Activated CD4-positive, alpha-beta T cell treated with anti-CD3 and anti-CD28 coated beads for 36 hours (primary cell): Measurements from ENCODE around the gene GNAS. TPM values are rescaled to one million over a fixed set of nuclear protein-coding genes. Genes with fewer than 3 reads are reported as not detected.

Source experiments
- ATAC-seq: fragments of 200-7000 bp; cut with Tn5 transposase; one replicate; pipeline ENCODE4 v1.10.0; 2021; ENCODE audit warnings: mild to moderate bottlenecking, moderate library complexity
- CTCF ChIA-PET: fragments of 350-600 bp; sonication (Branson Sonifier 250); formaldehyde crosslinking; loops from one replicate; lab custom pipeline; 2021; ENCODE audit warnings: antibody characterized with exemption; lab: Charles Lee
- POLR2A ChIA-PET: fragments of 350-600 bp; sonication (Branson Sonifier 250); formaldehyde crosslinking; loops from one replicate; lab custom pipeline; 2021; ENCODE audit warnings: antibody characterized with exemption, inconsistent platforms; lab: Charles Lee
- DNase-seq: peaks from one replicate; pipeline ENCODE4 v3.0.0-alpha.2; 2020
- H3K27ac Mint-ChIP-seq: one replicate; pipeline ENCODE4 v1.8.0; 2021; ENCODE audit warnings: mixed read lengths
- H3K27me3 Mint-ChIP-seq: one replicate; pipeline ENCODE4 v1.8.0; 2021; ENCODE audit warnings: mixed read lengths
- H3K36me3 Mint-ChIP-seq: one replicate; pipeline ENCODE4 v1.8.0; 2021; ENCODE audit warnings: low read depth, mixed read lengths
- H3K4me1 Mint-ChIP-seq: one replicate; pipeline ENCODE4 v1.8.0; 2021; ENCODE audit warnings: mixed read lengths
- H3K4me3 Mint-ChIP-seq: one replicate; pipeline ENCODE4 v1.8.0; 2021; ENCODE audit warnings: mild to moderate bottlenecking, moderate library complexity, mixed read lengths
- H3K9me3 Mint-ChIP-seq: one replicate; pipeline ENCODE4 v1.8.0; 2021; ENCODE audit warnings: low read depth, mixed read lengths
- intact Hi-C, 2 experiments: fragments of 100-400 bp; cut with DNase I in 1 of 2; cut with micrococcal nuclease in 1 of 2; formaldehyde crosslinking; loops; one replicate each; pipeline versions ENCODE4 v1.14.2 to v1.15.1; 2022 to 2024; cut with DNase I, micrococcal nuclease
- total RNA-seq, 2 experiments: library from RNA; stranded (reverse); gene quantifications; one replicate each; pipeline ENCODE4 v1.2.3, GENCODE V29; 2021

The GNAS gene
- total RNA-seq, 2 experiments from 2014 or later, result 713 to 965 TPM

DNA sequence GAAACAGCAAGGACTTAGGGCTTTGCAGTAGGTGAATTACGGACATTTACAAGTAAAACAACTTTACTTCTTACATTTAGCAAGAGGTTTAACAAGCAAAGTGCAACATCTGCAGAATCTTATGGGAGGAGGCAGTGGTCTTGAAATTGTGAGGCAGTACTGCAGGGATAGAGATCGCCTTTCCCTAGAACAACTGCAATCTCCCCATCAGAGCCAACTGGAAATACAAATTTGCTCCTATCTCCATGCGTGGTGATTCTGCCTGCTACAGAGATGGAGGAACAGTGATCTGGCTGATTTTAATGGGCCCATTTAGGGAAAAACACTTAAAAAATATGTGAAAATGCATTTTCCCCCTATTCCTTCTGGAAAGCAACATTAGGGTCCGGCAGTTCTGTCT is 25.9 kb downstream of the GNAS start:
- intact Hi-C loops, result no loop called here
- Mint-ChIP-seq H3K36me3 (no peaks in the 10 kb centered on the region), H3K4me3 (no peak overlapping the region), H3K27ac (peak overlapping the region; percentile 70), H3K4me1 (peaks cover 22% of the 10 kb centered on the region), H3K27me3 (no peaks in the 10 kb centered on the region), H3K9me3 (no peaks in the 10 kb centered on the region)
- ATAC-seq, result no peak
- CTCF ChIA-PET, result interaction anchor here (1.4 to 2.1 kb wide), 2 partner anchors 8 to 16 kb away, joined by 3 to 17 read pairs; no protein-coding TSS in a partner anchor
- POLR2A ChIA-PET, result no interaction called here
- DNase-seq, result no peak

DNA sequence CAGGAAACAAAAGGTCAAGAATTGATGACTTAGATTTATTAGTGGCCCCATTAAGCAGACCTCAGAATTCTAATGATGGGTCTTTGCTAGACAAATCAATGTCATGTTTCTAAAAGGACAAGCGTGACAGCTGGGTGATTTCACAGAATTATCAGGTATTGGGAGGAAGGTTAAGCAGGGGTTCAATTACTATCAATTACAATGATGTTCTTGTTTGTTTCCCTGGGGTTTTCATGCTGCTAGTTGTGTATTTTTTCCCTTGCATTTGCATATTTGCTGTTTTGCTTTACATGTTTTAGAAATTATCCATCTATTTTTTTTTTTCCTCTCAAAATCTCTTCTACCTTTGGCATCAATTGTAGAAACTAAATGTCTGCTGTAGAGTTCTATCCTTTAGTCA is 27.9 kb downstream of the GNAS start:
- ChIA-PET POLR2A (no interaction called here), CTCF (interaction anchor here (0.7 to 2.1 kb wide), 2 partner anchors 10 to 262 kb away, joined by 4 to 17 read pairs; no protein-coding TSS in a partner anchor)
- H3K27me3 Mint-ChIP-seq, result no peaks in the 10 kb centered on the region
- H3K9me3 Mint-ChIP-seq, result no peaks in the 10 kb centered on the region
- no peak for ATAC-seq
- DNase-seq, result no peak
- intact Hi-C loops, result no loop called here
- no peaks in the 10 kb centered on the region for H3K36me3 Mint-ChIP-seq
- H3K27ac Mint-ChIP-seq, result no peak overlapping the region
- H3K4me1 Mint-ChIP-seq, result peaks cover 22% of the 10 kb centered on the region
- H3K4me3 Mint-ChIP-seq, result no peak overlapping the region

DNA sequence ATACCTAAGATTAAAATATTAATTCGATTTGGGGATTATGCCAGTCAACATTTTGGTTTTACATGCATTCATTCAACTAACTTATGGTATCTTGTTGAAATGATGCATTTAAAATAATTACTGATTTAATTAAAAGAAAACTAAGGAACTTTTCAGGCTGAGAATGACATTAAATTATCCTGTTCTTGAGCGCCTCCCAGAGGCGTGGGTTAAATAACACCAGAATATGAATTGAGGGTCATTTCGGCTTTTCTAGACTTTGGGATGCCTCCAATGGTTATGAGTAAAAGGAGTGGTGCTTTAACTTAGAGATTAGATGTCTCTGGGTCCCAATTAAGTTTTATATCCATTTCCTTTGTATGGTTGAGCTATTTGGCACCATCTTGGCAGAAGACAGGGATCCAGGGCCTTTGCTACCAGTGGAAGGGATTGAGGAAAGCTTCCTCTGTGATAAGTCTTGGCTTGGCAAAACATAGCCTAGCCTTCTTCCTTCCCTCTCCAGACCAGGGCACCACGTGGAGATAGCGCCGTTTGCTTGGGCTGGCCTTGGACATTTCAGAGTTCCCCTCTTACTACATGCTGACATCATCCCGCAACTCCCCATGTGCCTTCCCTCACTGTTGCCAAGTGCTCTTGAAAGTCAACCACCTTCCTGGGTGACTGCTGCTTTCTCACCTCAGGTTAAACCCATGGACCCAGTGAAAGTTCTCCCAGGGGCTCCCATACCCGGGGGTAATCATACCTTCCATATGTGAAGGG is 28.7 kb downstream of the GNAS start:
- POLR2A ChIA-PET, result no interaction called here
- H3K27me3 Mint-ChIP-seq, result no peaks in the 10 kb centered on the region
- peaks cover 2% of the 10 kb centered on the region for H3K9me3 Mint-ChIP-seq
- ATAC-seq (no peak), DNase-seq (peak; percentile 38)
- intact Hi-C loops, result no loop called here
- CTCF ChIA-PET, result interaction anchor here (1.1 kb wide), 1 partner anchor 11 kb away, joined by 3 read pairs; no protein-coding TSS in a partner anchor
- no peak overlapping the region for H3K27ac Mint-ChIP-seq
- no peak overlapping the region for H3K4me3 Mint-ChIP-seq
- H3K4me1 Mint-ChIP-seq, result peaks cover 27% of the 10 kb centered on the region
- no peaks in the 10 kb centered on the region for H3K36me3 Mint-ChIP-seq

DNA sequence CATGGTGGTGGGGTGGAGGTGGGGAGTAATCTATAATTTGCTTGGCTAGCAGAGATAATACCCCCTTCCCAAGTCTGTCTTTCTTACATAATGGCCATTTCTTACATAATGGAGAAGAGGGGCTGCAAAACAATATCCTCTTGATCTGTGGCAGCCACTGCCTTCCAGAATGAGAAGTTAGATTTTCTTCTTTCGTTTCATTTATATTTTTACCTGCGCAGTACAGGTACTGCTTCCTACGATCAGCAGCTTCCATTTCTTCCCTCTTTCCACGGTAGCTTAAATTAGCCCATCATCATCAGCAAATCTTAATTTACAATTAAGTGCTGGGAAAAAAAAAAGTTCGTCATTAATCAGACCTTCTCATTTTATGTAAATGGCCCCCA is 30.2 kb downstream of the GNAS start:
- ChIA-PET CTCF (interaction anchor here (1.3 kb wide), 1 partner anchor 159 kb away, joined by 4 read pairs; no protein-coding TSS in a partner anchor), POLR2A (no interaction called here)
- no peaks in the 10 kb centered on the region for H3K27me3 Mint-ChIP-seq

DNA sequence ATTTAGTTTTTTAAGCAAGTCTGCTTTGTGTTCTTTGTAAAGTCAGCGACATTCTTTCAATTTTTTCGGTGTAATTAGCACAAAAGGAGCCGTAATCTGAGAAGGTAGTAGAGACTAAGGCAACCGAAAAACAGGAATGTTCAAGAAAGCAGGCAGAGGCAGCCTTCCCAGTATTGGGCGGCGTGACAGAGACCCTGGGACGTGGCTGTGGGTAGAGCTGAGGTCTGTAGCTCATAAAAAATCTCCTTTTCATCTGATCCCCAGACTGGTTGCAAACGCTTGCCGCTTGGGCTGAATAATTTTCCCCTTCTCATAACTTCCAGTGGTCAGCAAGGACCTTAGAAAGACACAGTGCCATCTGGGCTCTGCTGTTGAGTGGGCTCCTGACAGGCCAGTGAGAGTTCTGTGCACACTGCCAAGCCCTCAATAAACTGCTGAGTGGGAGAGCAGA is 30.8 kb downstream of the GNAS start:
- ChIA-PET CTCF (interaction anchor here (1.3 to 2.2 kb wide), 2 partner anchors 12 to 159 kb away, joined by 4 to 8 read pairs; no protein-coding TSS in a partner anchor), POLR2A (no interaction called here)
- Mint-ChIP-seq H3K27ac (no peak overlapping the region), H3K36me3 (no peaks in the 10 kb centered on the region), H3K4me3 (no peak overlapping the region), H3K9me3 (peaks cover 2% of the 10 kb centered on the region), H3K27me3 (no peaks in the 10 kb centered on the region), H3K4me1 (peaks cover 34% of the 10 kb centered on the region)
- no peak for ATAC-seq
- no peak for DNase-seq
- intact Hi-C loops, result no loop called here

More for the DNA sequence above, 30.2 kb downstream of the GNAS start:
- H3K27ac Mint-ChIP-seq, result no peak overlapping the region
- ATAC-seq (no peak), DNase-seq (no peak)
- no peak overlapping the region for H3K4me3 Mint-ChIP-seq
- peaks cover 2% of the 10 kb centered on the region for H3K9me3 Mint-ChIP-seq
- H3K4me1 Mint-ChIP-seq, result peaks cover 35% of the 10 kb centered on the region
- H3K36me3 Mint-ChIP-seq, result no peaks in the 10 kb centered on the region
- intact Hi-C loops, result no loop called here

DNA sequence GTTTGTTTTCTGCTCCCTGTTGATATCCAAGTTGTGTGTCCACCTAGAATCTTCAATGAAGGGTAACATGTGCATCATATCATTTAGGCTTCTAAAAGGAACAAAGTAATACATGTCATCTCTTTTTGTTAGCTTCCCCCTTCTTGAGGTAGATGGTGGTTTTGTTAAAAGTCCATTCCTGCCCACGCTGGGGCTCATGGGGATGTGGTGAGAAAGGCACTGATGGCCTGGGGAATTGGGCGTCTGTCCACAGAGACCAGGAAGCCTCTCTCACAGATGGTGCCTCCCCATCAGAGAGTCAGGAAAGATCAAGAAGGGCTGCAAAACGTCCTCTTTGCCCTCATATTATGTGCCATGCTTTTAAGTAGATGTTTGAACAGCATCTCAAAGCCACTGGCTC is 32.5 kb downstream of the GNAS start:
- Mint-ChIP-seq H3K27ac (no peak overlapping the region), H3K36me3 (peaks cover under 1% of the 10 kb centered on the region), H3K4me1 (peaks cover 24% of the 10 kb centered on the region), H3K27me3 (no peaks in the 10 kb centered on the region), H3K4me3 (no peak overlapping the region), H3K9me3 (peaks cover 2% of the 10 kb centered on the region)
- ChIA-PET POLR2A (no interaction called here), CTCF (interaction anchor here (1.7 to 2.2 kb wide), 2 partner anchors 8 to 14 kb away, joined by 6 to 8 read pairs; no protein-coding TSS in a partner anchor)
- ATAC-seq (no peak), DNase-seq (no peak)
- intact Hi-C loops, result no loop called here

DNA sequence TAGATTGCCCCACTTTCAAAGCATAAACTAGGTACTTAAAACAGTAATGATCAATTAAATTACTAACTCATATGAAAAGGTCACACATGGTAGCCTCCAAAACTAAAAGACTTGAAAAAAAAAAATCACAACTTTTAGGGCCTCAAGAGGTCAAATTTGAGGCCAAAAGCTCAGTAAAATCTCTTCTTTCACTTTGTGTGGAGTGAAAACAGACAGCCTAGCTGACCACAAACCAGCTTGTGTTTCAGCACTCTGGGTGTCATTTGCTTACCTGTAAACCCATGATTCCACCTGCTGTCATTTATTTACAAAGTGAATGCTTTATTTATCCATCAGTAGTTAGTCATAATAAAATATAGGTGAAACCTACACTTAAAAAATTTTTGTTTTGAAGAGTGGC is 34.0 kb downstream of the GNAS start:
- Mint-ChIP-seq H3K4me1 (peaks cover 24% of the 10 kb centered on the region), H3K36me3 (peaks cover 2% of the 10 kb centered on the region), H3K27ac (peak overlapping the region; percentile 3), H3K27me3 (no peaks in the 10 kb centered on the region), H3K4me3 (no peak overlapping the region), H3K9me3 (peaks cover 2% of the 10 kb centered on the region)
- ChIA-PET CTCF (interaction anchor here (1.5 to 1.7 kb wide), 2 partner anchors 10 to 20 kb away, joined by 4 to 6 read pairs; no protein-coding TSS in a partner anchor), POLR2A (interaction anchor here (0.7 kb wide), 1 partner anchor 318 kb away, joined by 8 read pairs; no protein-coding TSS in a partner anchor)
- ATAC-seq (no peak), DNase-seq (no peak)
- intact Hi-C loops, result no loop called here

DNA sequence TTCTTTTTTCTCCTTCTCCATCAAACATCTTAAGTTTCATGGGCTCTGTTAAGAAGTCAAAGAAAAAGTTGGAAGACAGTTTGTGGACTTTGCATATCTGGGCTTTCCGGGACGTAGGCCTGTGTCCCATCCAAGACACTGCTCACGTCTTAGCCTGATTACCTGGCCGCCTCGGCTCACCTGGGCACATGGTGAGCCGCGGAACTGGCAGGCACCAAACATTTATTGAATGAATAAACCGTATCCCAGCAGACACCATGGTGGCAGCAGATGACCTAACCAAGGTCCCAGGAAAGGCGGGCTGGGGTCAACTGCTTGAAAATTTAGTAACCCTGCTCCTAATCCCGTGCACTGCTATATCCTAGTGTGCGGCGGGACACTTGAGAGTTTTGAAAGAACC is 35.6 kb downstream of the GNAS start:
- ChIA-PET CTCF (interaction anchor here (0.7 kb wide), 1 partner anchor 516 kb away, joined by 3 read pairs; no protein-coding TSS in a partner anchor), POLR2A (no interaction called here)
- Mint-ChIP-seq H3K27me3 (no peaks in the 10 kb centered on the region), H3K9me3 (peaks cover 2% of the 10 kb centered on the region), H3K4me1 (peaks cover 24% of the 10 kb centered on the region), H3K4me3 (peak overlapping the region; percentile 80), H3K27ac (peak overlapping the region; percentile 85), H3K36me3 (peaks cover 6% of the 10 kb centered on the region)
- intact Hi-C loops, result loop anchor here (2.0 kb wide), 2 partner anchors 237 to 1189 kb away; partner anchors contain the start of gene STX16 (in 1 of the 2)
- DNase-seq, result no peak
- ATAC-seq, result no peak

DNA sequence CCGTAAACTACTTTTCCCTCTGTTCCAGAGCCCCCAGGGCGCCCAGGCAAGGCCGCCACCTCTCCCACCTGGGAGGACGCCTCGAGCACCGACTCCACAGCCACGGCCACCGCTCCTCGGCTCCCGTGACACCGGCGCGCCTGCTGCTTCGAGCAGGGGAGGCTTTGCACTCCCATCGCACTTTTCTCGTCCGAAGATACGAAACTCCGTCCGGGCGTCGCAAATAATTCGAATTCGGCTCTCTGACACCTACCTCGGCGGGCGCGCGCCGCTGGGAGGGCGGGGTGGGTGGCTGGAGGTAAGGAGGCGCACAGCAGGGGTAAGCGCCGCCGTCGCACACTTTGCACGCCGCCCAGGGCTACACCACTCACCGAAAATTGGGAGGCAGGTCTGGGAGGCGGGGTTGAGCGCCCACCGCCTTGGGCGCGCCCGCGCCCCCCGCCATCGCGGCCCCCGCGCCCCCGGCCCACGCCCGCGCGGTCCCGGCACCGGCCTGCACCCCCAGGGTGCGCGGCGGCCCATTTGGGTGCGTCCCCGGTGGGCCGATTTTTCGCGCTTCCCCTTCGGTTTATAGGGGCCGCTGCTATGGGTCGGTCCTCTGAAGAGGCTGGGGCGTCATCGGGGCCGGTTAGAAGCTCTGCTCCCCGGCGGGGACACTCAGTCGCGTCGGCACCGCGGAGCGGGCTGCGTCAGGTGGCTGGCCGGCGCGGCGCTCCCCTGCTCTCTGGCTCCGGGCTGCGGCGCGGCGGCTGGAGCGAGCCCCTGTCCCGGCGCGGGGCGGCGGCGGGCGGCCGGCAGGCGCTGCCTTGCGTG is 36.2 kb downstream of the GNAS start:
- Mint-ChIP-seq H3K27me3 (no peaks in the 10 kb centered on the region), H3K4me1 (peaks cover 29% of the 10 kb centered on the region), H3K36me3 (peaks cover 10% of the 10 kb centered on the region), H3K27ac (peak overlapping the region; percentile 47), H3K4me3 (peak overlapping the region; percentile 88), H3K9me3 (peaks cover 2% of the 10 kb centered on the region)
- intact Hi-C loops, result loop anchor here (1.0 to 2.0 kb wide), 3 partner anchors 36 to 1190 kb away; partner anchors contain the start of genes GNAS (in 1 of the 2) and STX16 (in 1 of the 2)
- peak; percentile 91 for DNase-seq
- CTCF ChIA-PET, result no interaction called here
- POLR2A ChIA-PET, result interaction anchor here (0.6 to 1.7 kb wide), 6 partner anchors 143 to 500 kb away, joined by 3 to 6 read pairs (median 4); partner anchors contain the start of genes ATP5F1E, STX16 and VAPB
- ATAC-seq, result peak; percentile 58

DNA sequence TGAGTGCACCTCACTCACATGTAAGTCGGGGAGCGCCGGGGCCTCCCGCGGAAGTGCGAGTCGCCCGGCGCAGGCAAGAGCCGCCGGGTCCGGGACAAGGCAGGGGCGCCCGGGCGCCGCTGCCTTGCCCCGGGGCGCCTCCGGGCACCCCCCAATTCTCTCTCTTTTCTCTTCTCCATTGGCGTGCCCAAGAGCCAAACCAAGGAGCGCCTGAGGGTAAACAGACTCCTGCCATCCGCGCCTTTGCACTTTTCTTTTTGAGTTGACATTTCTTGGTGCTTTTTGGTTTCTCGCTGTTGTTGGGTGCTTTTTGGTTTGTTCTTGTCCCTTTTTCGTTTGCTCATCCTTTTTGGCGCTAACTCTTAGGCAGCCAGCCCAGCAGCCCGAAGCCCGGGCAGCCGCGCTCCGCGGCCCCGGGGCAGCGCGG is 36.8 kb downstream of the GNAS start:
- peaks cover 10% of the 10 kb centered on the region for H3K36me3 Mint-ChIP-seq
- peak overlapping the region; percentile 88 for H3K4me3 Mint-ChIP-seq
- H3K27ac Mint-ChIP-seq, result peak overlapping the region; percentile 74
- peaks cover 2% of the 10 kb centered on the region for H3K9me3 Mint-ChIP-seq
- DNase-seq (no peak), ATAC-seq (no peak)
- intact Hi-C loops, result loop anchor here (1.0 to 2.0 kb wide), 3 partner anchors 37 to 1191 kb away; partner anchors contain the start of genes GNAS (in 1 of the 2) and STX16 (in 1 of the 2)
- no peaks in the 10 kb centered on the region for H3K27me3 Mint-ChIP-seq
- ChIA-PET CTCF (no interaction called here), POLR2A (interaction anchor here (1.0 to 1.7 kb wide), 5 partner anchors 143 to 501 kb away, joined by 3 to 6 read pairs (median 5); partner anchors contain the start of genes STX16 and VAPB)
- H3K4me1 Mint-ChIP-seq, result peaks cover 35% of the 10 kb centered on the region
